K562 (cell line): ENCODE results near the gene SERTAD3. TPM values are rescaled to one million over a fixed set of nuclear protein-coding genes. Genes with fewer than 3 reads are reported as not detected.

Experiments used
- BRCA1 ChIP-seq, 2 experiments: fragments of 450-650 bp in 1 of 2; sonication (generic) in 1 of 2; formaldehyde crosslinking in 1 of 2; IDR thresholded peaks; 2 replicates each; pipeline versions ENCODE4 v1.5.0 to v1.6.1; 2017 to 2020; ENCODE audit warnings: mild to moderate bottlenecking in 1 of 2, missing genetic modification reagents in 1 of 2
- CXXC5 ChIP-seq: fragments of 250-450 bp; sonication (Bioruptor Pico); IDR thresholded peaks from 2 replicates; pipeline ENCODE4 v1.8.0; 2022; ENCODE audit warnings: inconsistent platforms, mild to moderate bottlenecking, moderate library complexity
- FOXP1 ChIP-seq: sonication (generic); formaldehyde crosslinking; IDR thresholded peaks from 2 replicates; pipeline ENCODE4 v1.8.0; 2022; ENCODE audit warnings: mild to moderate bottlenecking, missing genetic modification reagents
- KLF13 ChIP-seq: fragments of 450-650 bp; IDR thresholded peaks from 2 replicates; pipeline ENCODE4 v1.6.1; 2016; ENCODE audit warnings: missing genetic modification characterization, low read depth, mild to moderate bottlenecking, missing compliant biosample characterization, moderate library complexity, borderline replicate concordance
- RBM34 ChIP-seq: fragments of 200-400 bp; formaldehyde crosslinking; IDR thresholded peaks from 2 replicates; pipeline ENCODE4 v1.6.1; 2018; ENCODE audit warnings: low read length, borderline replicate concordance; ENCODE audit not compliant: insufficient read depth
- SMAD2 ChIP-seq: fragments of 150-350 bp; IDR thresholded peaks from 2 replicates; pipeline ENCODE4 v1.6.1; 2014; ENCODE audit warnings: low read depth, mild to moderate bottlenecking, low read length
- SOX6 ChIP-seq: fragments of 450-650 bp; IDR thresholded peaks from 2 replicates; pipeline ENCODE4 v1.6.1; 2014; ENCODE audit warnings: mild to moderate bottlenecking
- SRSF7 ChIP-seq: fragments of 200-400 bp; formaldehyde crosslinking; optimal IDR thresholded peaks from 2 replicates; pipeline ENCODE3; 2017; ENCODE audit warnings: mild to moderate bottlenecking, low read depth, low read length
- TBP ChIP-seq: optimal IDR thresholded peaks from 2 replicates; pipeline ENCODE3; 2011; ENCODE audit warnings: low read depth, low read length, improper control_type of control experiment
- ZNF146 ChIP-seq: IDR thresholded peaks from one replicate; pipeline ENCODE4 v1.6.1; 2018; ENCODE audit warnings: missing compliant biosample characterization; ENCODE audit not compliant: unreplicated experiment
- ZNF239 ChIP-seq: fragments of 250-450 bp; sonication (Bioruptor Pico); IDR thresholded peaks from 2 replicates; pipeline ENCODE4 v1.4.0; 2020; ENCODE audit warnings: mild to moderate bottlenecking
- ZNF695 ChIP-seq: fragments of 450-650 bp; formaldehyde crosslinking; IDR thresholded peaks from 2 replicates; pipeline ENCODE4 v1.4.0; 2020; ENCODE audit warnings: mild to moderate bottlenecking, moderate library complexity
- ZZZ3 ChIP-seq: fragments of 450-650 bp; IDR thresholded peaks from 2 replicates; pipeline ENCODE4 v1.6.1; 2016; ENCODE audit warnings: antibody characterized with exemption, mild to moderate bottlenecking, moderate library complexity
- polyA plus RNA-seq, 8 experiments: library from polyadenylated mRNA; depleted of rRNA in 4 of 8; stranded (reverse) in 5 of 8; unstranded in 3 of 8; fragments of >200 nt; fragmentation: Nextera tagmentation in 2 of 8; fragmentation: Illumina TruSeq in 1 of 8; extraction: Ambion mirVana in 2 of 8; extraction: Trizol in 1 of 8; gene quantifications; 2 replicates each; pipeline versions ENCODE4 v1.2.1 to v1.2.3, GENCODE V29; 2011 to 2014; ENCODE audit warnings: inconsistent platforms in 1 of 8, missing spikeins in 1 of 8
- total RNA-seq, 7 experiments: library from RNA; depleted of rRNA in 6 of 7; stranded (reverse); fragments of >200 nt in 6 of 7; fragmentation: Illumina TruSeq in 2 of 7; extraction: Trizol in 2 of 7; gene quantifications; 2 replicates each; pipeline versions ENCODE4 v1.2.1 to v1.2.3, GENCODE V29; 2011 to 2021; ENCODE audit warnings: low replicate concordance in 1 of 7
- TF ChIP-seq, protein P1 (sequence below): IDR thresholded peaks from 3 replicates; pipeline ENCODE4 v1.6.1; 2011; ENCODE audit warnings: borderline replicate concordance, mild to moderate bottlenecking, moderate library complexity; ENCODE audit not compliant: insufficient read length; ENCODE audit errors: extremely low read depth
- TF ChIP-seq, protein P2 (sequence below): fragments of 250-450 bp; sonication (Bioruptor Pico); IDR thresholded peaks from 2 replicates; pipeline ENCODE4 v1.8.0; 2021; ENCODE audit warnings: mild to moderate bottlenecking, moderate library complexity
- TF ChIP-seq, protein P3 (sequence below): fragments of 450-650 bp; IDR thresholded peaks from 2 replicates; pipeline ENCODE4 v1.6.1; 2014; ENCODE audit warnings: low read depth, mild to moderate bottlenecking, moderate library complexity, borderline replicate concordance
- TF ChIP-seq, protein P4 (sequence below): fragments of 450-650 bp; formaldehyde crosslinking; IDR thresholded peaks from 2 replicates; pipeline ENCODE4 v1.4.0; 2022; ENCODE audit warnings: missing genetic modification characterization

Gene SERTAD3
- total and polyA plus RNA-seq, 9 of the 15 experiments (the other 6 are each of a cell fraction or from before 2014, with no cell fraction given): 5.4 to 28.9 (median 17.5) TPM

DNA sequence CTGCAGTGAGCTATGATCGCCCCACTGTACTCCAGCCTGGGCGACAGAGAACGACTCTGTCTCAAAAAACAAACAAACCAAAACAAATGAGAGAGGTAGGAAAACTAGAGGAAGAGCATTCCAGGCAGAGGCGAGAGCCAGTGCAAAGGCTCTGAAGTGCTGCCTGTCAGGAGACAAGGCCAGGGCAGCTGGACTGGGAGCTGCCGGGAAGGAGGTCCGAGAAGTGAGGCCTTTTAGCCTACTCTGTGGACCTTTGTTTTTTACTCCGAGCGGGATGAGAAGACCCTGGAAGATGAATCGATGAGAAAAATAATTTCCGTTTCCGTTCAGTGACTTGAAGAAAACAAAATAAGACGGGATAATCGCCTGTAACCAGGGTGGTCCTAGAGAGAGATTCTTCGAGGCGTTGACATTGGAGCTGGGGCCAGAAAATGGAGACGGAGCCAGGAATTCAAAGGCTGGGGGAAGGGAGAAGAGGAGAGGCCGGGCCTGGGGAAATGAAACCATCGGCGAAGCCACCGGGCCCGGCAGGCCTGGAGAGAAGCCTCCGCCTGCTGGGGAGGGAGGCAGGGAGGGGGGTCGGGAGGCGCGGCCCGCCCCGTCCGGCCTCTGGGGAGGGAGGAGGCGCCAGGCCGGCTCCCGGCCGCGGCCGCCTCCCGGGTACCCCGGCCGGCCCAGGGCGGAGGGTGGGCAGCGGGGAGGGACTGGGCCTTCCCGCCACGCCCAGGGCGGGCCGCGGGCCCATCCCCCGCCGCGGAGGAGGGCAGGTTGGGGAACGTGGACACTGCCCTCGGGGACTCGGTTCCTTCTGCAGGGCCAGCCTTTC is 10.5 kb downstream of the SERTAD3 start (continued):
- TF ChIP-seq SOX6 (0 out of 2 replicates have a peak, but pooled peaks have one; percentile 56), BRCA1 (IDR thresholded peaks at IDR 0.05) (no peak), BRCA1 (CRISPR knock-in tag; IDR thresholded peaks at IDR 0.05) (no peak), SMAD2 (no peak), RBM34 (no peak), ZNF695 (CRISPR knock-in tag) (no peak), ZNF239 (no peak), ZZZ3 (no peak), KLF13 (tag) (0 out of 2 replicates have a peak, but pooled peaks have one; percentile 66), TBP (peak; percentile 57), CXXC5 (peak; percentile 87), SRSF7 (no peak), ZNF146 (CRISPR knock-in tag) (no peak), FOXP1 (CRISPR knock-in tag) (no peak)
- TF ChIP-seq, protein P1, sequence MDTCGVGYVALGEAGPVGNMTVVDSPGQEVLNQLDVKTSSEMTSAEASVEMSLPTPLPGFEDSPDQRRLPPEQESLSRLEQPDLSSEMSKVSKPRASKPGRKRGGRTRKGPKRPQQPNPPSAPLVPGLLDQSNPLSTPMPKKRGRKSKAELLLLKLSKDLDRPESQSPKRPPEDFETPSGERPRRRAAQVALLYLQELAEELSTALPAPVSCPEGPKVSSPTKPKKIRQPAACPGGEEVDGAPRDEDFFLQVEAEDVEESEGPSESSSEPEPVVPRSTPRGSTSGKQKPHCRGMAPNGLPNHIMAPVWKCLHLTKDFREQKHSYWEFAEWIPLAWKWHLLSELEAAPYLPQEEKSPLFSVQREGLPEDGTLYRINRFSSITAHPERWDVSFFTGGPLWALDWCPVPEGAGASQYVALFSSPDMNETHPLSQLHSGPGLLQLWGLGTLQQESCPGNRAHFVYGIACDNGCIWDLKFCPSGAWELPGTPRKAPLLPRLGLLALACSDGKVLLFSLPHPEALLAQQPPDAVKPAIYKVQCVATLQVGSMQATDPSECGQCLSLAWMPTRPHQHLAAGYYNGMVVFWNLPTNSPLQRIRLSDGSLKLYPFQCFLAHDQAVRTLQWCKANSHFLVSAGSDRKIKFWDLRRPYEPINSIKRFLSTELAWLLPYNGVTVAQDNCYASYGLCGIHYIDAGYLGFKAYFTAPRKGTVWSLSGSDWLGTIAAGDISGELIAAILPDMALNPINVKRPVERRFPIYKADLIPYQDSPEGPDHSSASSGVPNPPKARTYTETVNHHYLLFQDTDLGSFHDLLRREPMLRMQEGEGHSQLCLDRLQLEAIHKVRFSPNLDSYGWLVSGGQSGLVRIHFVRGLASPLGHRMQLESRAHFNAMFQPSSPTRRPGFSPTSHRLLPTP: no peak
- TF ChIP-seq, protein P2, sequence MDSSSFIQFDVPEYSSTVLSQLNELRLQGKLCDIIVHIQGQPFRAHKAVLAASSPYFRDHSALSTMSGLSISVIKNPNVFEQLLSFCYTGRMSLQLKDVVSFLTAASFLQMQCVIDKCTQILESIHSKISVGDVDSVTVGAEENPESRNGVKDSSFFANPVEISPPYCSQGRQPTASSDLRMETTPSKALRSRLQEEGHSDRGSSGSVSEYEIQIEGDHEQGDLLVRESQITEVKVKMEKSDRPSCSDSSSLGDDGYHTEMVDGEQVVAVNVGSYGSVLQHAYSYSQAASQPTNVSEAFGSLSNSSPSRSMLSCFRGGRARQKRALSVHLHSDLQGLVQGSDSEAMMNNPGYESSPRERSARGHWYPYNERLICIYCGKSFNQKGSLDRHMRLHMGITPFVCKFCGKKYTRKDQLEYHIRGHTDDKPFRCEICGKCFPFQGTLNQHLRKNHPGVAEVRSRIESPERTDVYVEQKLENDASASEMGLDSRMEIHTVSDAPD (CRISPR knock-in tag): no peak
- TF ChIP-seq, protein P3, sequence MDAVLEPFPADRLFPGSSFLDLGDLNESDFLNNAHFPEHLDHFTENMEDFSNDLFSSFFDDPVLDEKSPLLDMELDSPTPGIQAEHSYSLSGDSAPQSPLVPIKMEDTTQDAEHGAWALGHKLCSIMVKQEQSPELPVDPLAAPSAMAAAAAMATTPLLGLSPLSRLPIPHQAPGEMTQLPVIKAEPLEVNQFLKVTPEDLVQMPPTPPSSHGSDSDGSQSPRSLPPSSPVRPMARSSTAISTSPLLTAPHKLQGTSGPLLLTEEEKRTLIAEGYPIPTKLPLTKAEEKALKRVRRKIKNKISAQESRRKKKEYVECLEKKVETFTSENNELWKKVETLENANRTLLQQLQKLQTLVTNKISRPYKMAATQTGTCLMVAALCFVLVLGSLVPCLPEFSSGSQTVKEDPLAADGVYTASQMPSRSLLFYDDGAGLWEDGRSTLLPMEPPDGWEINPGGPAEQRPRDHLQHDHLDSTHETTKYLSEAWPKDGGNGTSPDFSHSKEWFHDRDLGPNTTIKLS: no peak
- TF ChIP-seq, protein P4, sequence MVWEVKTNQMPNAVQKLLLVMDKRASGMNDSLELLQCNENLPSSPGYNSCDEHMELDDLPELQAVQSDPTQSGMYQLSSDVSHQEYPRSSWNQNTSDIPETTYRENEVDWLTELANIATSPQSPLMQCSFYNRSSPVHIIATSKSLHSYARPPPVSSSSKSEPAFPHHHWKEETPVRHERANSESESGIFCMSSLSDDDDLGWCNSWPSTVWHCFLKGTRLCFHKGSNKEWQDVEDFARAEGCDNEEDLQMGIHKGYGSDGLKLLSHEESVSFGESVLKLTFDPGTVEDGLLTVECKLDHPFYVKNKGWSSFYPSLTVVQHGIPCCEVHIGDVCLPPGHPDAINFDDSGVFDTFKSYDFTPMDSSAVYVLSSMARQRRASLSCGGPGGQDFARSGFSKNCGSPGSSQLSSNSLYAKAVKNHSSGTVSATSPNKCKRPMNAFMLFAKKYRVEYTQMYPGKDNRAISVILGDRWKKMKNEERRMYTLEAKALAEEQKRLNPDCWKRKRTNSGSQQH (CRISPR knock-in tag): no peak
